GM18502 (cell line): ENCODE results near the gene FNDC3B.

Source experiments
- ATAC-seq: cut with Tn5 transposase; IDR thresholded peaks from one replicate; pipeline ENCODE4 v1.9.1; 2021; ENCODE audit warnings: mild to moderate bottlenecking; ENCODE audit not compliant: unreplicated experiment, poor library complexity

The FNDC3B gene

GRCh38 chr3:172051957-172052354, 12.6 kb downstream of the FNDC3B start:
- no peak for ATAC-seq

- ATAC-seq: no peak
Measured at GRCh38 chr3:172052405-172052804, 13.0 kb downstream of the FNDC3B start.

GRCh38 chr3:172054115-172054764, 14.9 kb downstream of the FNDC3B start:
- ATAC-seq: no peak

GRCh38 chr3:172056416-172056815, 17.0 kb downstream of the FNDC3B start:
- ATAC-seq: peak; percentile 40

GRCh38 chr3:172057059-172057458, 17.7 kb downstream of the FNDC3B start:
- ATAC-seq: no peak

- ATAC-seq: no peak
Measured at GRCh38 chr3:172057624-172058327, 18.4 kb downstream of the FNDC3B start.

GRCh38 chr3:172059532-172059931, 20.2 kb downstream of the FNDC3B start:
- no peak for ATAC-seq

GRCh38 chr3:172060234-172060633, 20.9 kb downstream of the FNDC3B start:
- no peak for ATAC-seq

GRCh38 chr3:172061724-172062184, 22.4 kb downstream of the FNDC3B start:
- peak; percentile 95 for ATAC-seq

GRCh38 chr3:172062761-172063160, 23.4 kb downstream of the FNDC3B start:
- ATAC-seq: no peak

- no peak for ATAC-seq
Measured at GRCh38 chr3:172063456-172064432, 24.4 kb downstream of the FNDC3B start.

- no peak for ATAC-seq
Measured at GRCh38 chr3:172065527-172065926, 26.1 kb downstream of the FNDC3B start.

GRCh38 chr3:172065967-172066762, 26.8 kb downstream of the FNDC3B start:
- ATAC-seq: no peak

GRCh38 chr3:172066880-172067796, 27.8 kb downstream of the FNDC3B start:
- ATAC-seq: no peak

- no peak for ATAC-seq
Measured at GRCh38 chr3:172067837-172068440, 28.6 kb downstream of the FNDC3B start.

- no peak for ATAC-seq
Measured at GRCh38 chr3:172068977-172069376, 29.6 kb downstream of the FNDC3B start.

- ATAC-seq: no peak
Measured at GRCh38 chr3:172069478-172069877, 30.1 kb downstream of the FNDC3B start.

- no peak for ATAC-seq
Measured at GRCh38 chr3:172070269-172070668, 30.9 kb downstream of the FNDC3B start.

- no peak for ATAC-seq
Measured at GRCh38 chr3:172070802-172071201, 31.4 kb downstream of the FNDC3B start.
